ENCODE results near the gene PRR14L. TPM values are rescaled to one million over a fixed set of nuclear protein-coding genes. Genes with fewer than 3 reads are reported as not detected.
"Not testable (repeated sequence)": the region's sequence is repeated elsewhere in the genome, so short reads cannot be mapped to it uniquely, and the experiment has no call there.

Gene PRR14L
- polyA plus RNA-seq, 3 donors = 13.2 to 41.4 (median 14.6) TPM

DNA sequence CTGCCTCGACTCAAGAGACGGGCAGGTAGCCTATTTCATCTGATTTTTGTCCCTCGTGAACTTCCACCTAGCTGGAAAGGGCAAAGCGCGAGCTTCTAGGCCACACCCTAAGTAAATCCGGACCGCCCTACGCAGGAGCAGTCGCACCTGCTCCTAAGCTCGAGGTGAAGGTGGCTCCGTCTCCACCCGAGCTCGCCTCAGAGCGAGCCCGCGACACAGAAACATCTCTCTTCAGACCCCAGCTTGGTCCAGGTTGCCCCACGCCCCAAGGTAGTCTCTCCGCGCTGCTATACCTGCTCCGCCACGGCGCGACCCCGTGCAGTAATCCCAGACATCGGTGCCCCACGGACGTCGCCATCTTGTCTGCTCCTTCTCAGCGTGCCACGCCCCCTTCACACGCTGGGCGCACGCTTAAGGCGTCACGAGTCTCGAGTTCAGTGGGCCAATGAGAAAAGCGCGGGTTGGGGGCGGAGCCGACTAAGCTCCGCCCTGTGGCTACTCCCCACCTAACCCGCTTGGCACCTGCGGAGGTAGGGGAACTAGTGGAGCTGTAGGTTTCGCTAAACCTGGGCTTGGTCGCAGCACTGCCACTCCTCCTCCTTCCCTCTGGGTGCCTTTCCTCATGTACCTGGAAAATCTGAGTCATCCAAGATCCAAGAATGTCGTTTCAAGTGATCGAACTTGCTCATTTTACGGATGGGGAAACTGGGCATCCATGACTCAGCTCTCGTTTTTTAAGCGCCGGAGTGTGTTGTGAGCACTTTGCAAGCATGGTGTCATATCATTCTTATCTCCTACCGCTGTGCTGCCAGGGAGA is 87.9 kb downstream of the PRR14L start, which contains the start of gene PISD:
PISD (minus strand) TSS at position 365 of the 817 bp plus-strand sequence; CDS start at position 358, 7 bp downstream.
- Histone ChIP-seq H4K20me1 (ENCODE audit: insufficient read depth, low read length) (no peaks in the 10 kb centered on the region), H3K27me3 (ENCODE audit: control insufficient read depth in 2 of 2, insufficient read depth in 2 of 2, low read length in 2 of 2) (no peaks in the 10 kb centered on the region), H3K4me1 (ENCODE audit: control insufficient read depth in 1 of 2, insufficient read depth in 2 of 2, low read length in 2 of 2) (peaks cover 23 to 29% of the 10 kb centered on the region in 2 donors), H2AFZ (ENCODE audit: insufficient read depth, low read depth, low read length, poor library complexity, severe bottlenecking) (peak within 1 kb of the TSS; percentile 95), H3K27ac (ENCODE audit: low read depth in 1 of 2, low read length in 2 of 2) (peak within 1 kb of the TSS; percentile 62 to 95), H3K4me3 (replicated peaks in 1 of 3; ENCODE audit: low read depth in 2 of 3, low read length in 3 of 3) (peak within 1 kb of the TSS; percentile 57 to 100 (median 92)), H3K4me2 (replicated peaks; ENCODE audit: extremely low read depth, low read length, poor library complexity, severe bottlenecking) (peak within 1 kb of the TSS; percentile 100), H3K79me2 (ENCODE audit: insufficient read depth, low read length) (peaks cover 48% of the 10 kb centered on the region), H3K9me3 (replicated peaks in 1 of 2; ENCODE audit: control insufficient read depth in 1 of 2, insufficient read depth in 1 of 2, low read length in 2 of 2) (no peaks in the 10 kb centered on the region), H3K36me3 (replicated peaks in 1 of 2; ENCODE audit: control insufficient read depth in 1 of 2, insufficient read depth in 2 of 2, low read length in 2 of 2) (no peaks in the 10 kb centered on the region), H3K9ac (ENCODE audit: insufficient read depth, low read length, poor library complexity, severe bottlenecking) (peak within 1 kb of the TSS; percentile 83)
- H3K27me3 Mint-ChIP-seq (ENCODE audit: low read depth in 3 of 3) = peaks cover 0 to 1% (median 0%) of the 10 kb centered on the region in 3 donors
- peak within 1 kb of the TSS; percentile 94 to 97 (median 96) for H3K27ac Mint-ChIP-seq
- peaks cover 23% of the 10 kb centered on the region for H3K4me1 Mint-ChIP-seq
- WGBS (ENCODE audit: insufficient coverage) = 1% methylated on average over 41 of the region's 52 CpGs
- H3K4me3 Mint-ChIP-seq = peak within 1 kb of the TSS; percentile 99 to 100
- DNase-seq = peak; percentile 93 to 95 (median 94)
- H3K9me3 Mint-ChIP-seq = no peaks in the 10 kb centered on the region
- H3K36me3 Mint-ChIP-seq = peaks cover 0 to 2% of the 10 kb centered on the region in 2 donors
- intact Hi-C loops (cut with micrococcal nuclease) = loop anchor here (2.0 to 10.0 kb wide), 4 partner anchors 15 to 283 kb away; partner anchors contain the start of genes YWHAH (in 2 of the 2), DEPDC5 (in 1 of the 2) and PRR14L (in 1 of the 2)
- TF ChIP-seq, protein P1, sequence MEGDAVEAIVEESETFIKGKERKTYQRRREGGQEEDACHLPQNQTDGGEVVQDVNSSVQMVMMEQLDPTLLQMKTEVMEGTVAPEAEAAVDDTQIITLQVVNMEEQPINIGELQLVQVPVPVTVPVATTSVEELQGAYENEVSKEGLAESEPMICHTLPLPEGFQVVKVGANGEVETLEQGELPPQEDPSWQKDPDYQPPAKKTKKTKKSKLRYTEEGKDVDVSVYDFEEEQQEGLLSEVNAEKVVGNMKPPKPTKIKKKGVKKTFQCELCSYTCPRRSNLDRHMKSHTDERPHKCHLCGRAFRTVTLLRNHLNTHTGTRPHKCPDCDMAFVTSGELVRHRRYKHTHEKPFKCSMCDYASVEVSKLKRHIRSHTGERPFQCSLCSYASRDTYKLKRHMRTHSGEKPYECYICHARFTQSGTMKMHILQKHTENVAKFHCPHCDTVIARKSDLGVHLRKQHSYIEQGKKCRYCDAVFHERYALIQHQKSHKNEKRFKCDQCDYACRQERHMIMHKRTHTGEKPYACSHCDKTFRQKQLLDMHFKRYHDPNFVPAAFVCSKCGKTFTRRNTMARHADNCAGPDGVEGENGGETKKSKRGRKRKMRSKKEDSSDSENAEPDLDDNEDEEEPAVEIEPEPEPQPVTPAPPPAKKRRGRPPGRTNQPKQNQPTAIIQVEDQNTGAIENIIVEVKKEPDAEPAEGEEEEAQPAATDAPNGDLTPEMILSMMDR (IDR thresholded peaks at IDR 0.05) = no peak

DNA sequence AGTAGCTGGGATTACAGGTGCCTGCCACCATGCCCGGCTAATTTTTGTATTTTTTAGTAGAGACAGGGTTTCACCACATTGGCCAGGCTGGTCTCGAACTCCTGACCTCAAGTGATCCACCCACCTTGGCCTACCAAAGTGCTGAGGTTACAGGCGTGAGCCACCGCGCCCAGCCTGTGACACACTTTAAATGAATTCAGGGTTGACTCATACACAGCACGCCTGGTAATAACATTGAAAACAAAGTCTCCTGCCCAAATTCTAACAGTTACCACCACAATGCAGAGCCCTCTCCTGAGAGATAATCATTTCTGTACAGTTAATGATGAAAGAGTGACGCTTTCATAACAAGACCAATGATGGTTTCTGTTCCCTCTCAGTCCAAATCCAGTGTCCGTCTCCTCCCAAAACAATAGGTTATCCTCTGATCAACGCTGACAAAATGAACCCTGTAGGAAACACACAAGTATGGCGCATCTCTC is 89.0 kb downstream of the PRR14L start:
- H2AFZ ChIP-seq (ENCODE audit: insufficient read depth, low read depth, low read length, poor library complexity, severe bottlenecking) = peak overlapping the region; percentile 95
- peak overlapping the region; percentile 57 to 100 (median 92) for H3K4me3 ChIP-seq (replicated peaks in 1 of 3; ENCODE audit: low read depth in 2 of 3, low read length in 3 of 3)
- Mint-ChIP-seq H3K4me1 (peaks cover 23% of the 10 kb centered on the region), H3K27ac (peak overlapping the region; percentile 94 to 97 (median 96)), H3K4me3 (peak overlapping the region; percentile 99 to 100)
- peak overlapping the region; percentile 83 for H3K9ac ChIP-seq (ENCODE audit: insufficient read depth, low read length, poor library complexity, severe bottlenecking)
- not testable (repeated sequence) for H3K9me3 ChIP-seq (replicated peaks in 1 of 2; ENCODE audit: control insufficient read depth in 1 of 2, insufficient read depth in 1 of 2, low read length in 2 of 2); H3K9me3 Mint-ChIP-seq; H3K36me3 Mint-ChIP-seq; H3K27me3 Mint-ChIP-seq (ENCODE audit: low read depth in 3 of 3); H3K27me3 ChIP-seq (ENCODE audit: control insufficient read depth in 2 of 2, insufficient read depth in 2 of 2, low read length in 2 of 2); H4K20me1 ChIP-seq (ENCODE audit: insufficient read depth, low read length); H3K36me3 ChIP-seq (replicated peaks in 1 of 2; ENCODE audit: control insufficient read depth in 1 of 2, insufficient read depth in 2 of 2, low read length in 2 of 2)
- DNase-seq = peak; percentile 23 to 51 (median 41)
- H3K79me2 ChIP-seq (ENCODE audit: insufficient read depth, low read length) = peaks cover 60% of the 10 kb centered on the region
- WGBS (ENCODE audit: insufficient coverage) = 47% methylated on average over 7 of the region's 10 CpGs
- peak overlapping the region; percentile 45 to 95 for H3K27ac ChIP-seq (ENCODE audit: low read depth in 1 of 2, low read length in 2 of 2)
- H3K4me2 ChIP-seq (replicated peaks; ENCODE audit: extremely low read depth, low read length, poor library complexity, severe bottlenecking) = peak overlapping the region; percentile 100
- H3K4me1 ChIP-seq (ENCODE audit: control insufficient read depth in 1 of 2, insufficient read depth in 2 of 2, low read length in 2 of 2) = peaks cover 23 to 29% of the 10 kb centered on the region in 2 donors
- intact Hi-C loops (cut with micrococcal nuclease) = loop anchor here (2.0 to 10.0 kb wide), 3 partner anchors 22 to 284 kb away; partner anchors contain the start of genes YWHAH (in 2 of the 2), DEPDC5 (in 1 of the 2) and PRR14L (in 1 of the 2)

Data from CD14-positive monocyte (primary cell).